WERI-Rb-1 (cell line): ENCODE results near the gene ARMC8.

ENCODE experiments used
- DNase-seq: peaks from one replicate; pipeline ENCODE4 v3.0.0-alpha.2; 2020
- H3K27ac ChIP-seq: fragments of 250-450 bp; sonication (Bioruptor Pico); 2 replicates; pipeline ENCODE4 v1.5.1; 2020; ENCODE audit warnings: mild to moderate bottlenecking, moderate library complexity
- H3K27me3 ChIP-seq: fragments of 250-450 bp; sonication (Bioruptor Pico); 2 replicates; pipeline ENCODE4 v1.5.1; 2021; ENCODE audit warnings: mild to moderate bottlenecking, low read depth, moderate library complexity; ENCODE audit not compliant: insufficient read depth, severe bottlenecking
- H3K36me3 ChIP-seq: fragments of 250-450 bp; sonication (Bioruptor Pico); 2 replicates; pipeline ENCODE4 v1.5.1; 2020; ENCODE audit warnings: mild to moderate bottlenecking, moderate library complexity
- H3K4me3 ChIP-seq: 2 replicates; pipeline ENCODE4 v1.5.1; 2011; ENCODE audit warnings: low read depth, mild to moderate bottlenecking, control low read depth, low read length
- H3K9me3 ChIP-seq: fragments of 250-450 bp; sonication (Bioruptor Pico); 2 replicates; pipeline ENCODE4 v1.5.1; 2021; ENCODE audit warnings: mild to moderate bottlenecking, moderate library complexity; ENCODE audit not compliant: severe bottlenecking
- TF ChIP-seq, protein P1 (sequence below): IDR thresholded peaks from 2 replicates; pipeline ENCODE4 v1.5.1; 2011; ENCODE audit warnings: low read depth, mild to moderate bottlenecking, control low read depth, inconsistent platforms, low read length

Gene ARMC8

DNA sequence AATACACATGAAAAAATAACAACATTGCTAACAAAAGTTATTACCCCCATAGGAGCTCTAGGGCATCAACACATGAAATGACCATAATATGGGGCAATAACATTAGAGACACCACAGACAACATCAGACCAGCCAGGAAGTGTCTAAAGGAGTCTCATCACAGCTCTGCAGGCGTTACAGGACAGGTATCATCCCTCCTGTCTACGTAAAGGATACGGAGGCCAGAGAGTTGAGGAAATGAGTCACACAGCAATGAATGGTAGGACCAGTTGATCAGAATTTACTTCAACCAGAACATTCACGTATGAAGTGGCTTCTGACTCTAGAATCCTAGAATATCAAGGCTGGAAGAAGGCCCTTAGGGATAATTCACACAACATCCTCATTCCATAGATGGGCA lies 140.7 kb downstream of the ARMC8 start:
- TF ChIP-seq, protein P1, sequence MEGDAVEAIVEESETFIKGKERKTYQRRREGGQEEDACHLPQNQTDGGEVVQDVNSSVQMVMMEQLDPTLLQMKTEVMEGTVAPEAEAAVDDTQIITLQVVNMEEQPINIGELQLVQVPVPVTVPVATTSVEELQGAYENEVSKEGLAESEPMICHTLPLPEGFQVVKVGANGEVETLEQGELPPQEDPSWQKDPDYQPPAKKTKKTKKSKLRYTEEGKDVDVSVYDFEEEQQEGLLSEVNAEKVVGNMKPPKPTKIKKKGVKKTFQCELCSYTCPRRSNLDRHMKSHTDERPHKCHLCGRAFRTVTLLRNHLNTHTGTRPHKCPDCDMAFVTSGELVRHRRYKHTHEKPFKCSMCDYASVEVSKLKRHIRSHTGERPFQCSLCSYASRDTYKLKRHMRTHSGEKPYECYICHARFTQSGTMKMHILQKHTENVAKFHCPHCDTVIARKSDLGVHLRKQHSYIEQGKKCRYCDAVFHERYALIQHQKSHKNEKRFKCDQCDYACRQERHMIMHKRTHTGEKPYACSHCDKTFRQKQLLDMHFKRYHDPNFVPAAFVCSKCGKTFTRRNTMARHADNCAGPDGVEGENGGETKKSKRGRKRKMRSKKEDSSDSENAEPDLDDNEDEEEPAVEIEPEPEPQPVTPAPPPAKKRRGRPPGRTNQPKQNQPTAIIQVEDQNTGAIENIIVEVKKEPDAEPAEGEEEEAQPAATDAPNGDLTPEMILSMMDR, result no peak
- Histone ChIP-seq H3K4me3 (no peak overlapping the region), H3K36me3 (no peaks in the 10 kb centered on the region), H3K27me3 (no peaks in the 10 kb centered on the region), H3K9me3 (no peaks in the 10 kb centered on the region), H3K27ac (no peak overlapping the region)
- DNase-seq, result no peak

DNA sequence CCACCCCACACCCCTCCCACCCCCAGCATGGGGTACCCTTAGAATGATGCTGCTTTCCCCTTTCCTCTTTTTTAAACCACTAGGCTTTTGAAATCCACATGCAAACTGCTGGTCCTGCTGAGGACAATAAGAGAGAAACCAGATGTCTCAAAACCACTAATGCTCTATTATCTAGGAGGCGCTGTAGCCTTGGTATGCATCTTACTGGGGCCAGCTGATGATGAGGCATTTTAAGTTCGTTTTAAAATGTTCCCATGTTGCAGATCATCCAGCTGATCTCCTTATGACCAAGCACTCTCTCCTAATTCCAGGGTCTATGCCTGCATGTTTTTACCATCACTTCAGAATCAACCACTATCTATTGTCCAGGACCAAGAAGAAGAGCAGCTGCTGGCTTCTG lies 141.2 kb downstream of the ARMC8 start:
- TF ChIP-seq, protein P1, result peak; percentile 56
- Histone ChIP-seq H3K36me3 (no peaks in the 10 kb centered on the region), H3K9me3 (no peaks in the 10 kb centered on the region), H3K4me3 (peak overlapping the region; percentile 94; the same call in 1 of the 2 replicates), H3K27ac (no peak overlapping the region), H3K27me3 (no peaks in the 10 kb centered on the region)
- no peak for DNase-seq

DNA sequence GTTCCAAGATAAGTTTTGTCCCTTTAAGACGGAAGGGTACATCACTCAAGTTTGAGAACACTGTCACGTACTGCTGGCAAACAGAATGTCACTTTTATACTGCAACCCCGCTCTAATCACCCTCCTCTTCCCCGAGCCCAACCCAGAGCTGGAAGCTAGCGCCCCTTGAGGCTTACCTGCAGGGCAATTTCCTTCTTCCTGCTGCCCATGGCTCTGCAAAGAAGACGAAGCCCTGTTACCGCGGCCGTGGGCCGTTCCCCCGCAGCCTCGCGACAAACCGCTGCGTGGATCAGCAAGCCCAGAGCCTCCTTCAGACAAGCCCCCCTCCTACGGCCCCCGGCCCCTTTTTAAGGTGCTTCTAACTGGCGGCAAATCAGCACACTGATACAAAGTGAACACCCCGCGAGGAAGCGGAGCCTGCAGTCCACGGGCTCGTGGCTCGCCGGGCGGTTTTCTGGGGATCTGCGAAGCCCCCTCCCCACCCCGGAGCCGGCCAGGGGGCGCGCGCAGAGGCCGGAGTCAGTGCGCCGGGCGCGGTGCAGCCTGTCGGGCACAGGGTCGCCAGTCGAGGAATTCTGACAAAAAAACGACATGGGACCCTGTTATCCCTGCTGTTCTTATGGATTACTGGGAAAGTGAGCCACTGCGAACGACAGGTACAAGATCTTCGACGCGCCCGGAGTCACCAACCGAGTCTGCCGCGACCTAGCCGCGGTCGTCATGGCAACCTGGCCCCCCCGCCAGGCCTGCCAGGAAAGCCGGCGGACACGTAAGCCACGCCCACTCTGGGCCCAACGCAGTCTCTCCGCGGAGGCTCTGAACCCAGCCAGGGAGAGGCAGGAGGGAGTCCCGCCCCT lies 142.3 kb downstream of the ARMC8 start, which contains the start of gene NME9:
Gene NME9, minus strand, starts transcription at position 725 of the 857 bp plus-strand sequence. Its CDS starts 516 bp downstream, at position 209.
- peak within 1 kb of the TSS; percentile 71 for H3K27ac ChIP-seq
- DNase-seq, result peak; percentile 97
- no peaks in the 10 kb centered on the region for H3K9me3 ChIP-seq

DNA sequence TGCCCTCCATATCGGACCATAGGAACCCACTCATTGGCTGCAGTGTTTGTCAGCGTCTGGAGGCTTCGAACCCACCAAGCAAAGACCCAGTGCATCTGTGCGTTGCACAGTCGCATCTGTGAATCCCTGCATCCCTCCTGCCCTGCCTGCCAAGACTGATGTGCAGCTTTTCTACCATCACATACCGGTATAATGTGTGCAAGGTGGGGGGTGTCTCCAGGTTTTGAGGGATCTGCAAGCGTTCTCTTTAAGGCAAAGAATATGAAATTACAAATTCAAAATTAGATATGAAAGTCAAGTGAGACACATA lies 142.8 kb downstream of the ARMC8 start:
- TF ChIP-seq, protein P1, result no peak
- Histone ChIP-seq H3K9me3 (no peaks in the 10 kb centered on the region), H3K27ac (no peak overlapping the region), H3K4me3 (peak overlapping the region; percentile 94), H3K27me3 (no peaks in the 10 kb centered on the region), H3K36me3 (no peaks in the 10 kb centered on the region)
- DNase-seq, result no peak

More for the DNA sequence above, 142.3 kb downstream of the ARMC8 start, which contains the start of gene NME9:
- Histone ChIP-seq H3K36me3 (no peaks in the 10 kb centered on the region), H3K4me3 (peak within 1 kb of the TSS; percentile 94), H3K27me3 (no peaks in the 10 kb centered on the region)
- TF ChIP-seq, protein P1, result peak; percentile 84

DNA sequence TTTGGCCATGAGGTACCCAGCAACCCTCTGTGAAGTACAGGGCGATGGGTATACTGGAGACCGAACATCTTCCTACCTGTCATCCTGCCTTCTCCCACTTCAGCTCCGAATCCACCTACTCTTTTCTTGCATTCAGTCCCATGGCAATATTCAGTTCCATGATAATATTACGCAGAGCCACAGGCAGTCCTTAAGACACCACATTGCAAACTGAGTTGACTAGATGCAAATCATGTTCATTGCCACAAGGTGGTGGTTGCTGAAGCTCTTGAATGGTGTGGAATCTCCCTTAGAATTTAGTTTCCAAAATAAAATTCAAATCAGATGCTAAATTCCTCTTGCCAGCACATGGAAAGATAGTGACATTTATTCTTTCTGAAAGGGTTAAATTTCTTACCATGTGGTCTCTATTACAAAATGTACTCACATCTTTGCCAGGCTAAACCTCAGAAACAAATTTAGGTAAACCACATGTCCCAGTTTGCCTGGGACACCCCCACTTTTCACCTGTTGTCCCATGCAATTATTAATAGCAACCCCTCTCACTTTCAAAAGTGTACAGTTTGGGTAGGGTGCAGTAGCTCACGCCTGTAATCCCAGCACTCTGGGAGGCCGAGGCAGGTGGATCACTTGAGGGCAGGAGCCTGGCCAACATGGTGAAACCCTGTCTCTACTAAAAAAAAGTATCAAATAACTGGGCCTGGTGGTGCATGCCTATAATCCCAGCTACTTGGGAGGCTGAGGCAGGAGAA lies 144.2 kb downstream of the ARMC8 start:
- Histone ChIP-seq H3K4me3 (no peak overlapping the region), H3K27ac (no peak overlapping the region), H3K9me3 (no peaks in the 10 kb centered on the region), H3K36me3 (no peaks in the 10 kb centered on the region), H3K27me3 (no peaks in the 10 kb centered on the region)
- TF ChIP-seq, protein P1, result no peak
- DNase-seq, result no peak
